Stimulated activated CD8-positive, alpha-beta memory T cell treated with anti-CD3 and anti-CD28 coated beads, Interleukin-4, amount 100 ng/mL, for 48 hours (primary cell): ENCODE results near the gene ADGRB3.
"Not testable (repeated sequence)": the region's sequence is repeated elsewhere in the genome, so short reads cannot be mapped to it uniquely, and the experiment has no call there.

Experiments
- DNase-seq: peaks from one replicate; pipeline ENCODE4 v3.0.0-alpha.2; 2020

Gene ADGRB3

DNA sequence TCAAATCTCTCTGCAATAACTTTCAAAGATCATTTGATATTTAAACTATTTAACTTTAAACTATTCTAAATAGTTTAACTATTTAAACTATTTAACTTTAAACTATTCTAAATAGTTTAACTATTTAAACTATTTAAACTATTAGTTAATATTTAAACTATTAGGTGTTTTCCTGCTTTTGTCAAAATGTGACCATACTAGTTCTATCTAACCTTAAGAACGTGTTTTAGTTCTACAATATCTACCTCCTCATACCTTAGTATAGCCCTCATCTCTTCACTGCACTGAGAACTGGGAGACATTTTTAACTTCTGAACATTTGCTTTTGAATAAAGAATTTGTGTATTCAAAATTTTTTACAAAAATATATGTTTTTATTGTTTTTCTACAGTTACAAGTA lies 429.1 kb downstream of the ADGRB3 start:
- DNase-seq = no peak

DNA sequence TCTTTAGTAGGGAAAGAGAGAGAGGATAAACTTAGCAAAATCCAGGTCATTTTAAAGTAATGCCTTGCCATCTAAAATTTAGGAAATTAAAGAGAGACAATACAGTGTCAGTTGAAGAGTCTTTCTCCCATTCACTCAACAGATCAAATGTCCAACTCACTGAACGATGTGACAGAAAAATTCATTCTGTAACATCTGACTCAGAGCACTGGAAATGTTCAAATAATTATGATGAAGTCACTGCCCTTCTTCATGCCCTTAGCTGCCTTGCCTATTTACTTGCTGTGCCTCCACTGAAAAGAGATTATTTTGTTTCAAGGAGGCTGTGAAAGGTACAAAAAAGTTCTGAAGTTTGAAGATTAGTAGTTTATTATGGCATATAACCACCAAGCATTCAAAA lies 434.8 kb downstream of the ADGRB3 start:
- no peak for DNase-seq

DNA sequence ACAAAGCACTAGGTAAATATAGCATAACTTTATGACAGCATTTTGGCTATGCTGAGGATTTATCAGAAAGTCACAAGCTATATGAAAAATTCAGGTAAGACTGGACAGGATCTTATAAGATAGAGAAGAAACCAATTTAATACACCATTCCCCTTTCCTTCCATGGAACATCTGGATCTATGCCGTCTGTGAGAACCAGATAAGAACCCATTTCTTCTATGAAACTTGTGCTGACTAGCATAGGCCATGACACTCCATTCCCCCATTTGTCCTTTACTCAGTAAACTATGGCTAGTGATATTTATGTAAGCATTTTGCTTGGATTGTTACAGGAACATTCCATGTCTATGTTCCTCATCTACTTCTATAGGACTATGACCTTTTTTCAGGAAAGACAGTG lies 437.7 kb downstream of the ADGRB3 start:
- DNase-seq = no peak

DNA sequence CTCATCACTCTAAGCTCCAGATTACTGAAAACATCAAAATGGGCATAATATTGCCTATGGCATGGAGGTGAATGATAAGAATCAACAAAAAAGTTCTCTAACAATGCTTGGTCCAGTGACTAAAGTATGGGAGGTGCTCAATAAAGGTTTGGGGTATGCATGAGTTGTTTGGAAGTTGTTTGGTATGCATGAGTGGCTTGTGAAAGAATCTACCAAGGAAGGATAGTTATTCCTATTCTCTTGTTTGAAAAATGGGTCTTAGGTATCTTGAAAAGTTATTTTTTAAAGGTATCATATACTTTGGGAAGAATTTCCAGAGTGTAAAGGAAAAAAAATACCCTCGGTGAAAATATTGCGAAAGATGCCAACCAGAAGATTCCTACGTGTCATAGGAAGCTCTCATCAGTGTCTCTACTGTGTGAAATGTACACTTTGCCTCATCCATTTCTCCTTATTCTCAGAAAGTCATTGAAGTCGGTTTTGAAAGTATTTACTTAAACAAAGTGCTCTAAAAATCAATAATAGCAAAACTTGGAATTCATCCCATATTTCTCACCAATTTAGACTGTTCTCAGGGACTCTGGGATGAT lies 449.8 kb downstream of the ADGRB3 start:
- DNase-seq = no peak

DNA sequence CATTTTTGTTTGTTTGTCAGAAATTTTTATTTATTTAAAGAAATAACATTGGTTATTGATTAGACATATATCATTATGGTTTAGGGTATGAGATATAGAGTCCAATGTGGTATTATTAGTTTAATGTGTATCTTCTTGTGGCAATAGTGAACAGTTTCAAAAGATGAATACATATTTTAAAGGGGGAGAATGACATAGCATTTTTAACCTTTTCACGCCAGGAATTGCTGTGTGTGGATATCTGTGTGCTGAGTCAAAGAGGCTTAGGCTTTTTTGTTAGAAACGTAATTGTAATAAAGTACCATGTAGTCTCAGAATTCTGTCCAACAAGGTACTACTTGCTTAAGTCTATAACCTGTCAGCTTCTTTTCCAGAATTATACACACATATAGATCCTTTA lies 451.6 kb downstream of the ADGRB3 start:
- no peak for DNase-seq

DNA sequence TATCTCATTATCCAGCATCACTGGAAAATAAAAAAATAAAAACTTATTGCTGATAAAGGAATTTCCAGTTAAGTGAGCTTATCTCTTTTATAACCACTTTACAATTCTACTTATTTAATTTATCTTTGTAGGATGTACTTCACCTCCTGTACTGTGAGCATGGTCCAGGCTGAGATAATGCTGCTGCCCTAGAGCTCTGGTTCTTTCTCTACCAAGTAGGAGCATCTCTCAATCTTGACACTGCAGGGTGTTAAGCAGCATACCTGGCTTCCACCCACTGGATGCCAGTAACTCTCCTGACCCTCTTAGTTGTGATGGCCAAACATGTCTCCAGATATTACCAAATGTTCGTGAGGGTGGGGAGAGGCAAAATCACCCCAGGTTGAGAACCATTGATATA lies 454.5 kb downstream of the ADGRB3 start:
- DNase-seq = no peak

DNA sequence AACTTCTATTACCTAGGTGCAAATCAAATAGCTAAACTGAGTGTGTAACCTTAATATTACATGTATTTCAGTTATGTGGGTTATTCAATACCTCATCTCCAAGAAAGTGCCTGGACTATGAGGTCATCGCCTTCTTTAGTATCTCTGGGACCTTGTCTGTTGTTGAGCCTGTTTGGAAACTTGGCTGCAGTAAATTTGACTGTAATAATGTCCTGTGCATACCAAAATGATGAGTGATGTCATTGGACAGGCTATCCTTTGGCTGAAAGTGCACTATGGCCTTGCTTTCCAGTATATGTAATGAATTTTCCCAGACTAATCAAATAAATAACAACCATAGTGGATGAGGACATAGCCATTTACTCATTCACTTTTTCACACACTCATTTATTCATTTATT lies 455.1 kb downstream of the ADGRB3 start:
- no peak for DNase-seq

DNA sequence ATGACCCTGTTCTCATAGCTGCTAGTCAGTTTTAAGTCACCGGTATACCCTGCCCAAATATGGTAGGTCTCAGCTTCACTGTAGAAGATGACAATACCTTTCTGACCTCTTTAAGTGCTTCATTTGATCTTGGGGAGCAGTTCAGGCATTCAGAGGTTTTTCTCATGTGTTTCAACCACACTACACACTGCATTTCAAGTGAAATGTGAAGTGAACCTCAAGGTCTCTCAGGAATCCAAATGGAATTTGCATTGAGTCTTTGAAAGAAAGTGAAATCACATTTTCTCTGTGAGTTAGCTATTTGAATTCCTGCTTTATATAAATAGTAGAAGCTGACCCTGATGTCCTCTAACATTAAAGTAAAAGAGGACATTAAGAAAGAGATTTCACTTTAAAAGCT lies 461.6 kb downstream of the ADGRB3 start:
- DNase-seq = no peak

DNA sequence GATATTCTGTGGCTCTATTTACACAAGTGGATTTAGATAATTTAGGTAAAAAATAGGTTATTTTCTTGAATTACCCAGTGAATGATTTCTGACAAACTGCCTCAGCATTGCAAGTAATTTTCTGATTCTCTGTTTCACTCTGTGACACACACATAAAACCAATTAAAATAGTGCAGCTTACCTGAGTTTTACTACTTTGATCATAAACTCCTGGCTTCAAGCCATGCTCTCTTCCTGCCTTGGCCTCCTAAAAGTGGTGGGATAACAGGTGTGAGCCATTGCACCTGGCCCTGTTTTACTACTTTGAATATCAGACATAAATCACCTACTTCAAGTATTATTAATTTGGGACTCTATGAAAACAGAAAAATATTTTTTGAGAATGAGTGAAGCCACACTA lies 462.9 kb downstream of the ADGRB3 start:
- DNase-seq = no peak

DNA sequence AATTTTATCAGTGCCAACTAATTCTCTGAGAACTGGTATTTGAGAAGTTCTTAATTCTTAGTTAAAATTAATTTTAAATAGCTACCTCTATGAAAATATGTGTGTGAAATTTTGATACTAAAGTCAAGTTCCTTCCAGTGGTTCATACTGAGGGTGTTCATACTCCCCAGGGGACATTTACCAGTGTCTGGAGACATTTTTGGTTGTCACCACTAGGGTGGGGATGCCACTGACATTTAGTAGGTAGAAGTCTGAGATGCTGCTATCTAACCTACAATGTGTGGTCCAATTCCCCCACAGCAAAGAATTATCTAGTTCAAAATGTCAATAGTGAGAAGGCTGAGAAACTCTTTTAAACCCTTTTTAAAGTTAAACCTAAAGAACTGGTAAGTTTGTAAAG lies 463.8 kb downstream of the ADGRB3 start:
- DNase-seq = no peak

DNA sequence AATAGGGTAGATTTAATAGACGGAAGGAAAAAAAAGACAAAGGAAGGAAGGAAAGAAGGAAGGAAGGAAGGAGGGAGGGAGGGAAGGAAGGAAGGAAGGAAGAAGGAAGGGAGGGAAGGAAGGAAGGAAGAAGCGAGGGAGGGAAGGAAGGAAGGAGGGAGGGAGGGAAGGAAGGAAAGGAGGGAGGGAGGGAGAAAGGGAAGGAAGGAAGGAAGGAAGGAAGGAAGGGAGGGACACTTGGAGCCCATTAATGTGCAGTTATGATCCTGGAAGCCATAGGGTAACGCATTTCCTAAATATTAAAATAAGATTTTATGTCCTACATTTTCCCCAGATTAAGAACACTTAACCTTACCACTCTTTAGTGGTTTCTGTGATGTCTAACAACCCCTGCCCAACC lies 465.7 kb downstream of the ADGRB3 start:
- DNase-seq = no peak

DNA sequence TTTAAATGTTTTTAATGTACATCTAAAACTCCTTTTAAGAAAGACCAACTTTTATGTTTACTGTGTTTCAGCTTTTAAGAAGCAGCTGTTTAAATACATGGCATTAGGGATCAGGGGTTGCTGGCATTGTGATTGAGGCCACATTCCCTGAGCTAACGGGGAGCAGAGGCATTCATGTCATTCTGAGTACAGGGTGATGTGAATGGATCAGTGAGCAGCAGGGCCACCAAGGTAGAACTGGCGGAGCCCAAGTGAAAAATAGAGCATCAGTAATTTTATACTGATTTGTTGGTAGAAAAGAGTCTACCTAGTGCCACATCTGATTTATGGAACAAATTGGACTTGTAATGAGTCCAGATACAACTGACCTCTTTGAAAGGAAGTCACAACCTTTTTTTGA lies 467.3 kb downstream of the ADGRB3 start:
- no peak for DNase-seq

DNA sequence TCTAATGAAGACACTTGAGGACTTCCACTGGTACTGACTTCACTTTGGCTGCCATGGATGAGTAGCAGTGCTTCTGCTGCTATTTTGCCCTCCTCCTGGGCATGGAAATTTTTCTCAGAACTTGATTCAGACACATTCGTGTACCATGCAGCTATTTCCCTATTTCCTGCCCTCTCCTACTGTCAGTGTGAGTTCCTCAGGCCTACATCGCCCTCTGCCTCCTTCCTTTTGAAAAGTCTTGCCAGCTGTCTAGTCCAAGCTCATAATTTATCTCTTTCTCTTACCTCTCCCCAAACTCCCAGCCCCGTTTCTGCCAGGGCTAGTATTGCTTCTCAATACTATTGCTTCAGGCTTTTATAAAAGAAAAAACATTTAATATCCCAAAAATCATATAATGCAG lies 470.2 kb downstream of the ADGRB3 start:
- DNase-seq = no peak

DNA sequence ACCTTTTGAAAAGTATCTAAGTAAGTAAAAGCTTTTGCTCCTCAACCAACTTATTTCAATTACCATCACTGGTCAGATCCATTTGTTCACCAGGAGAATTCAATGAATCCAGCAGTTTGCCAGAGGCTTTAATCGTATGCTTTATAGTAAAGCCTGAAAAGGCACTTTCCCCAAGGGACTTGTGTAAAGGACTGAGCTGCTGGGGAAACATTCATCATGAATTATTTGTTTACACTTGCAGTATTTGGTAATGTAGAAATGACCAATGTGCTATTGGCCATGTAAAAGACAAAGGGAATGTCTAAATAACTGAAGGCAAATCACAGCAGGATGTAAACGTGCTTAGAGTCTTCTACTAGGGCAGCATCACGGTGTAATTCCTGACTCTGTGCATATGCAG lies 471.4 kb downstream of the ADGRB3 start:
- no peak for DNase-seq

DNA sequence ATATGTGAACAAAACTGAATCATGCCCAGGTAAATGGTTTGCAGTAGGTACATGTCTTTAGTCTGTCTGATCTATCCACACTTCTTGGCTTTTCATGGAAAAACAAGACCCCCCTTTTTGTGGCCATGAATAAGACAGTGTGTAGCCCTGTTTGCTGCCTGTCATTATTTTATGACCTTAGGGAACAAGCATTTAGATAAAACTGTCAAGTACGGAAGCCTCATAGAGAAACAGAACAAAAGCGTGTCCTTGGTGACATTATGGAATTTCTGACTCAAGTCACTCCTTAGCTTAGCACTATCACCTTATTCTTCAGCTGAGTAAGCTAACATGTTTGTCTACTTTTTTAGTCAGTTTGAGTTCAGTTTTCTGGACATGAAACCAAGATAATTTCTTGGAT lies 476.2 kb downstream of the ADGRB3 start:
- DNase-seq = no peak

DNA sequence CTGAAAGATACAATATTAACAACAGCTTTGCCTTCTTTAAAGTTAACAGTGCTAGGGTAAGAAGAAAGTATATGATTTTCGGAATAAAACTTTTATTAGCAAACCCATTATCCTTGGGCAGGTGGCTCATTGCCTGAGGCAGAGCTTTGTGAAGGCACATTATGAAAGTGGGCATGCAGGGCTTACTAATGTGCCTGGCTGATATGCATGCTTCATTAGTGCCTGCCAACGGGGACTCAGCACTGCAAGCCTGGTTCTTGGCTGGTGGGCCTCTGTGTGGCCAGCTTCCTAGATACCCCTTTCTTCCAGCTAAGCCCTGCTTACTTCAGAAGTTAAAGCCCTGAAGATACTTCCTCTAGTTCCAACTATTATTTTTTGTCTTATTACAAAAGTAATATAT lies 481.6 kb downstream of the ADGRB3 start:
- no peak for DNase-seq

DNA sequence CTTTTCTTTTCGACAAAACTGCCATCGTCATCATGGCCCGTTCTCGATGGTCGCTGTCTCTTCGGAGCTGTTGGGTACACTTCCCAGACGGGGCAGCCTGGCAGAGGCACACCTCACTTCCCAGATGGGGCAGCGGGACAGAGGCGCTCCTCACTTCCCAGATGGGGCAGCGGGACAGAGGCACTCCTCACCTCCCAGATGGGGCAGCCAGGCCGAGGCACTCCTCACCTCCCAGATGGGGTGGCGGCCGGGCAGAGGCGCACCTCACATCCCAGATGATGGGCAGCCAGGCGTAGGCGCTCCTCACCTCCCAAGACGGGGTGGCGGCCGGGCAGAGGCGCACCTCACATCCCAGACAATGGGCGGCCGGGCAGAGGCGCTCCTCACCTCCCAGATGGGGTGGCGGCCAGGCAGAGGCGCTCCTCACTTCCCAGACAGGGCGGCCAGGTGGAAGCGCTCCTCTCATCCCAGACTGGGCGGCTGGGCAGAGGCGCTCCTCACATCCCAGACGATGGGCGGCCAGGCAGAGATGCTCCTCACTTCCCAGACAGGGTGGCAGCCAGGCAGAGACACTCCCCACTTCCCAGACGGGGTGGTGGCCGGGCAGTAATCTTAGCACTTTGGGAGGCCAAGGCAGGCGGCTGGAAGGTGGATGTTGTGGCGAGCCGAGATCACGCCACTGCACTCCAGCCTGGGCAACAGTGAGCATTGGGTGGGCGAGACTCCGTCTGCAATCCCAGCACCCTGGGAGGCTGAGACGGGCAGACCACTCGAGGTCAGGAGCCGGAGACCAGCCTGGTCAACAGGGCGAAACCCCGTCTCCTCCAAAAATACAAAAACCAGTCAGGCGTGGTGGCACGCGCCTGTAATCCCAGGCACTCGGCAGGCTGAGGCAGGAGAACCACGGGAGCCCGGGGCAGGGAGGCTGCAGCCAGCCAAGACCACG lies 486.7 kb downstream of the ADGRB3 start:
- not testable (repeated sequence) for DNase-seq

DNA sequence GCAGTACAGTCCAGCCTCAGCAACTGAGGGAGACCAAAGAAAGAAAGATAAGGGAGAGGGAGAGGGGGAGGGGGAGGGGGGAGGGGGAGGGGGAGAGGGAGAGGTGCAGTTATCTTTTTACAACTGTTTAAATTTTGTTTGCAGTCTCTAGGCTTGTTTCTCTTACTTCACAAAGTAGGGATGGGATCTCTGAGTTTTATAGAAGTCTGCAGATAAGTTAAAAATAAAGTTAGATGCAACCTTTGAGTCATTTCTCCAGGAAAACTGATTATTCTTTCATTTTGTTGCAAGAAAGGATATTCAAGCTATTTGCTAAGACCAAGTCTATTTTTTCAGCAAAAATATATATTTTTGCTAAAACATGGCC lies 487.3 kb downstream of the ADGRB3 start:
- no peak for DNase-seq

DNA sequence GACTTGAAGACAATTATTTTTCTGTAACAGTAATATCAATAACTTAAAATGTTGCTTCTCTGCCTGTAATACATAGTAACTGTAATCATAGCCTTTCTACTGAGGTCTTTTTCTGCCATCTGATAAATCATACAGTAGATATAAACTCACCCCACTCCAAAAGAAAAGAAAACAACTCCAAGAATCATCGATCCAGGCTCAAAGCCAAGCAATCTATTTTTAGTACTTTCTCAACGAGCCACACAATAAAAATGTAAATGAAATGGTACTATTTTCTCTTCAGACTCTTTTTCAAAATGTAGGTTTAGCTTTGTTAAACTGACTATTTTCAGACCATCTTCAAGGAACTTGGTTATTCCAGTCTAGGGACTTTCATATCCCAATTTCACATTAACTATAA lies 493.3 kb downstream of the ADGRB3 start:
- no peak for DNase-seq

DNA sequence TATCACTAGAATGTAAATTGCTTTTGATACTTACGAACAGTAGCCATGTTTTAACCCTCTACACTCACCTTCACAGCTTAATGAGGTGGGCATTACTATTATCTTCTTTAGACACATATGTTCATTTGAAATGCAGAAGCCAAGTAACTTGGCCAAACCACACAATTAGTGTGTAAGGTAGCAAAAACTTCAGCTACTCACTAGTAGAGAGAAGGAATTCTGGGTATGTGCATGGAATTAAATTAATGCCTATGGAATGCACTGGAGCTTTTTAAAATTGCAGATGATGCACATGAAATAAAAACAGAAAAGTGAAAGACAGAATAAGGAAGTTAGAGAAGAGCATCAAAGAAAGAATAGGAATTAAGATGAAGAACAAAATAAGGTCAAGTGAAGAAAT lies 494.0 kb downstream of the ADGRB3 start:
- no peak for DNase-seq

DNA sequence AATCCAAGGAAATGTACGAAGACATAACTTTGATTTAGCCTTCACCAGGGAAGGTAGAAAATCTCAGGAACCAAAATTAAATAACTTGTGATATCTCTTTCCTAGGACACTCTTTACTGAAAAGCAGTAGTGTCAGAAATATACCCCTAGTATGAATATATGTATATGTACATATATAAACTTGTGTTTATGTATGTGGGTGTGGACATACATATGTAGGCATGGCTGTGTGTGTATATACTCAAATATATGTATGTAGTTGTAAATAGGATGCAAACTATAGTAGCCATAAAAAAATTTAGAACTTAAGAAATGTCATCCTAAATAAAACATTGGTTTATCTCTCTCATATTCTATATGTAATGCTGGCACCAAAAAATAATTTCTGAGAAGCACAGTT lies 500.8 kb downstream of the ADGRB3 start:
- DNase-seq = no peak

DNA sequence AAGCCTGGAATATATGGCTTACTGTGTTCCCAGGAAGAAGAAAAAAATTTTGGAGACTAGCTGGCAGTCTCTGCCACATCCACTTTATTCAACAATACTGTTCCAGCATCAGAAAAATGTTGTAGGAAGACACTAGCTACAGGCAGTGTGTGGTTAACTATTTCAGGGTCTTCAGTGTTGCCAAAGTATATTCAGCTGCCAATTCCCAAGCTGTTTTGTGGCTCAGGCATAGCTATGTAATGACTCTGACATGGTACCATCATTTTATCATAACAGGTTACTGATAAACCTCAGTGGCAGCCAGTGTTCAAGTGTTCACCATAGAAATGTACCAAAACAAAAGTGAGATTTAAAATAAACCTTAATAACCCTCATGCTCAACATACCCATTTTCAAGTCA lies 503.1 kb downstream of the ADGRB3 start:
- no peak for DNase-seq

DNA sequence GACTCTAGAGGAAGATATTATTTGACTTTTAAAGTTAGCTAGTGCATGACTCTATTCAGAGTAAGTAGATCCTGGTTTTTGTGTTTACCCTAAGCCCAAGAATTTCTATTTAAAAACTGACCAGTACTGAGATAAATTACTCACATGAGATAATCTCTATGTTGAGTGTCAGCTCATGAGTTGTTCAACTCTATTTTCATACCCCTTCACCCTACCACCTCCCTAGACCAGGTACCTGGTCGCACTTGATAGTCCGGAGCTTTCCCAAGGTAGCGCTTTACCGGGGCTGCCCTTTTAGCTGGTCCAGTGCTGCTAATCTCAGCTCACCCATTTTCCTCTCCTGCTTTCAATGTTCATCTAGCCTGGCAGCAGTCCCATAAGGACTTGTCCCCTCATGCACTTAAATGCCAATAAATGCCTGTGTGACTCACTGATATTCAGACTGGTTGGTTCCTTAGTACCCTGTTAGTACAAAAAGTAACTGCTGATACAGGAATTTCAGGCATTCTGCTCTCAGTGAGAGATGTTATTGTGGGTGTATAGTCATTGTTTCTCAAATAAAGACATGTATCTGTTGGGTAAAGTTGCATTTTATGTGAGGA lies 503.9 kb downstream of the ADGRB3 start:
- DNase-seq = no peak

DNA sequence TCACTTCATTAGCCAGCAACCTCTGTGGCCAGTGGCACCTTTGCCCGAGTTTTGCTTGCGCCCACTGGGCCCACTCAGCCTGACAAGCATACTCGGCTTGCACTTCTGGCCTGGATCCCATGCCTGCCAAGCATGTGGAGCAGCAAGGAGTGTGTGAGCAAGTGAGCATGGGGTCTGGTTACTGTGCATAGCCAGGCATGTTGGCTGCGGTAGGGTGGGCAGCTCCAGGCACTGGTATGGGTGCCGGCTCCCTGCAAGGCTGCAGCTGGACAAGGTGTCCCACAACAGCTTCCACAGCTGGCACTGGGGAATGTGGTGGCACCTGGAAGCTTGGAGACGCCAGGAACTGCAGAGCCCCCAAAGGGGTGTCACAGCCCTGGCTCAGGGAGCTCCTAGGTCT lies 510.0 kb downstream of the ADGRB3 start:
- DNase-seq = no peak
